ENCODE results near the gene CCT7.
A peak's percentile ranks its signal among the peaks of the same experiment; 100 is the strongest.

The CCT7 gene

GRCh38 chr2:73210019-73210418 is 24.1 kb upstream of the CCT7 start:
- H3K79me2 ChIP-seq (ENCODE audit: low read length): peaks cover 9% of the 10 kb centered on the region
- TF ChIP-seq EZH2phosphoT487 (IDR thresholded peaks at IDR 0.05; ENCODE audit: low read depth) (no peak), CTCF (IDR thresholded peaks at IDR 0.05; ENCODE audit: low read depth, low read length) (no peak)
- no peaks in the 10 kb centered on the region for H3K36me3 ChIP-seq (replicated peaks; ENCODE audit: low read depth, low read length)
- no peaks in the 10 kb centered on the region for H3K9me3 ChIP-seq (ENCODE audit: insufficient read depth, low read length)
- H3K4me3 ChIP-seq (ENCODE audit: low read length): no peak overlapping the region
- H2AFZ ChIP-seq (ENCODE audit: low read depth, low read length): no peak overlapping the region
- no peak overlapping the region for H3K27ac ChIP-seq (ENCODE audit: low read length)
- H3K4me2 ChIP-seq (ENCODE audit: low read length): no peak overlapping the region
- H3K4me1 ChIP-seq (ENCODE audit: low read length): peaks cover 21% of the 10 kb centered on the region
- no peaks in the 10 kb centered on the region for H3K27me3 ChIP-seq (ENCODE audit: low read depth, low read length)
- H3K9ac ChIP-seq (ENCODE audit: low read length): no peak overlapping the region
- H4K20me1 ChIP-seq (ENCODE audit: insufficient read depth, low read length): no peaks in the 10 kb centered on the region

GRCh38 chr2:73210696-73211095 is 23.4 kb upstream of the CCT7 start:
- H3K79me2 ChIP-seq (ENCODE audit: low read length): peaks cover 16% of the 10 kb centered on the region
- H3K27ac ChIP-seq (ENCODE audit: low read length): no peak overlapping the region
- no peak overlapping the region for H3K4me3 ChIP-seq (ENCODE audit: low read length)
- H3K4me1 ChIP-seq (ENCODE audit: low read length): peaks cover 28% of the 10 kb centered on the region
- no peak overlapping the region for H2AFZ ChIP-seq (ENCODE audit: low read depth, low read length)
- H4K20me1 ChIP-seq (ENCODE audit: insufficient read depth, low read length): no peaks in the 10 kb centered on the region
- H3K36me3 ChIP-seq (replicated peaks; ENCODE audit: low read depth, low read length): no peaks in the 10 kb centered on the region
- no peak for TF ChIP-seq EZH2phosphoT487 (IDR thresholded peaks at IDR 0.05; ENCODE audit: low read depth)
- TF ChIP-seq CTCF (IDR thresholded peaks at IDR 0.05; ENCODE audit: low read depth, low read length): no peak
- no peak overlapping the region for H3K4me2 ChIP-seq (ENCODE audit: low read length)
- H3K9ac ChIP-seq (ENCODE audit: low read length): no peak overlapping the region
- H3K9me3 ChIP-seq (ENCODE audit: insufficient read depth, low read length): no peaks in the 10 kb centered on the region
- H3K27me3 ChIP-seq (ENCODE audit: low read depth, low read length): no peaks in the 10 kb centered on the region

GRCh38 chr2:73212098-73212447 is 22.0 kb upstream of the CCT7 start:
- Histone ChIP-seq H3K4me2 (ENCODE audit: low read length) (peak overlapping the region; percentile 66), H3K27me3 (ENCODE audit: low read depth, low read length) (no peaks in the 10 kb centered on the region), H3K27ac (ENCODE audit: low read length) (no peak overlapping the region), H3K36me3 (replicated peaks; ENCODE audit: low read depth, low read length) (no peaks in the 10 kb centered on the region), H3K4me1 (ENCODE audit: low read length) (peaks cover 23% of the 10 kb centered on the region), H3K9me3 (ENCODE audit: insufficient read depth, low read length) (no peaks in the 10 kb centered on the region), H3K4me3 (ENCODE audit: low read length) (no peak overlapping the region), H3K79me2 (ENCODE audit: low read length) (peaks cover 29% of the 10 kb centered on the region), H2AFZ (ENCODE audit: low read depth, low read length) (peak overlapping the region; percentile 93; the same call in 1 of the 2 replicates), H3K9ac (ENCODE audit: low read length) (no peak overlapping the region), H4K20me1 (ENCODE audit: insufficient read depth, low read length) (no peaks in the 10 kb centered on the region)
- no peak for TF ChIP-seq EZH2phosphoT487 (IDR thresholded peaks at IDR 0.05; ENCODE audit: low read depth)
- TF ChIP-seq CTCF (IDR thresholded peaks at IDR 0.05; ENCODE audit: low read depth, low read length): no peak

- Histone ChIP-seq H2AFZ (ENCODE audit: low read depth, low read length) (peak overlapping the region; percentile 93), H3K36me3 (replicated peaks; ENCODE audit: low read depth, low read length) (no peaks in the 10 kb centered on the region)
Observed at GRCh38 chr2:73212448-73213176, 21.5 kb upstream of the CCT7 start.

More at GRCh38 chr2:73212448-73213176, 21.5 kb upstream of the CCT7 start:
- Histone ChIP-seq H3K4me2 (ENCODE audit: low read length) (peak overlapping the region; percentile 66), H3K27me3 (ENCODE audit: low read depth, low read length) (no peaks in the 10 kb centered on the region), H3K9me3 (ENCODE audit: insufficient read depth, low read length) (no peaks in the 10 kb centered on the region), H3K27ac (ENCODE audit: low read length) (peak overlapping the region; percentile 49; the same call in 1 of the 2 replicates), H3K79me2 (ENCODE audit: low read length) (peaks cover 35% of the 10 kb centered on the region), H3K4me1 (ENCODE audit: low read length) (peaks cover 23% of the 10 kb centered on the region), H4K20me1 (ENCODE audit: insufficient read depth, low read length) (no peaks in the 10 kb centered on the region), H3K4me3 (ENCODE audit: low read length) (peak overlapping the region; percentile 84), H3K9ac (ENCODE audit: low read length) (peak overlapping the region; percentile 76)
- TF ChIP-seq EZH2phosphoT487 (IDR thresholded peaks at IDR 0.05; ENCODE audit: low read depth) (no peak), CTCF (IDR thresholded peaks at IDR 0.05; ENCODE audit: low read depth, low read length) (peak; percentile 82)
